NCI-H2081 (cell line): ENCODE measurements around the gene GPI.
"Not testable (repeated sequence)": the region's sequence is repeated elsewhere in the genome, so short reads cannot be mapped to it uniquely, and the experiment has no call there.

Source experiments
- DNase-seq, 2 experiments: peaks; one replicate each; lab custom pipeline; 2025; lab: John Stamatoyannopoulos, UW

The GPI gene

DNA sequence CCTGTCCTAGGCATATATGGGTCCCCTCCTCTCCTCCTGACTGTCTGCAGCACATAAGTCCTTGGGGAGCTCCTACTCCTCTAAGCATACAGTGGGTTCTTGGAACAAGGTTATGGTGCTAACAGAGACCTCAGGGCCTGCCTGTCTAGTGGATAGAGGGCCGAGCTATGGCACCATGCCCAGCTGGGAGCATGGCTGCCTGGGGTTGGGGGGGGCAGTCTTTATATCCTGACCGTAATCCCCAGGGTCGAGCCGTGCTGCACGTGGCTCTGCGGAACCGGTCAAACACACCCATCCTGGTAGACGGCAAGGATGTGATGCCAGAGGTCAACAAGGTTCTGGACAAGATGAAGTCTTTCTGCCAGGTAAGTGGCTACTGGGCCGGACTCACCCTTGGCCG is 3.3 kb downstream of the GPI start:
- no peak for DNase-seq

GRCh38 chr19:34369166-34369565 is 4.2 kb downstream of the GPI start:
- DNase-seq: not testable (repeated sequence)

GRCh38 chr19:34370117-34370516 is 5.1 kb downstream of the GPI start:
- DNase-seq: no peak

- no peak for DNase-seq
Observed at GRCh38 chr19:34370983-34371382, 6.0 kb downstream of the GPI start.

GRCh38 chr19:34373601-34374288 is 8.7 kb downstream of the GPI start:
- no peak for DNase-seq

GRCh38 chr19:34375598-34375997 is 10.6 kb downstream of the GPI start:
- no peak for DNase-seq

- no peak for DNase-seq
Observed at GRCh38 chr19:34380639-34381241, 15.7 kb downstream of the GPI start.

GRCh38 chr19:34381399-34382251 is 16.6 kb downstream of the GPI start:
- no peak for DNase-seq

- DNase-seq: no peak
Observed at GRCh38 chr19:34382471-34382870, 17.5 kb downstream of the GPI start.

- no peak for DNase-seq
Observed at GRCh38 chr19:34383599-34383998, 18.6 kb downstream of the GPI start.

- DNase-seq: no peak
Observed at GRCh38 chr19:34386645-34387445, 21.8 kb downstream of the GPI start.

DNA sequence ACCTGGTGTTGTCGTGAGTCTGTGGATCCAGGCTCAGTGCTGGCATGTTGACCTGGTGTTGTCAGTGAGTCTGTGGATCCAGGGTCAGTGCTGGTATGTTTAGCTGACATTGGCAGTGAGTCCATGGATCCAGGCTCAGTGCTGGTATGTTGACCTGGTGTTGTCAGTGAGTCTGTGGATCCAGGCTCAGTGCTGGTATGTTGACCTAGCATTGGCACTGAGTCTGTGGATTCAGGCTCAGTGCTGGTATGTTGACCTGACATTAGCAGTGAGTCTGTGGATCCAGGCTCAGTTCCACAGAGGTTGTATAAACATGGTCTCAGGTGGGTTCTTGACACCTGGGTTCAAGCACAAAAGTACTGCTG is 22.4 kb downstream of the GPI start:
- no peak for DNase-seq

- DNase-seq: not testable (repeated sequence)
Observed at GRCh38 chr19:34388745-34389144, 23.7 kb downstream of the GPI start.

DNA sequence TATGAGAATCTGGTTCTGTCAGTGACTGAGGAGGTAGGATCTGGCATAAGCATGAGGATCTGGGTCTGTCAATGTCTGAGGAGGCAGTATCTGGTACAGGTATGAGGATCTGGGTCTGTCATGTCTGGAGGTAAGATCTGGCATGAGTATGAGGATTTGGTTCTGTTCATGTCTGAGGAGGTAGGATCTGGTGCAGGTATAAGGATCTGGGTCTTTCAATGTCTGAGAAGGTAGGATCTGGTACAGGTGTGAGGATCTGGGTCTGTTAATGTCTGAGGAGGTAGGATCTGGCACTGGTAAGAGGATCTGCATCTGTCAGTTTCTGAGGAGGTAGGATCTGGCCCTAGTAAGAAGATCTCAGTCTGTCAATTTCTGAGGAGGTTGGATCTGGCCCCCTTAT is 26.8 kb downstream of the GPI start:
- DNase-seq: no peak

GRCh38 chr19:34393031-34393430 is 28.0 kb downstream of the GPI start:
- DNase-seq: no peak

DNA sequence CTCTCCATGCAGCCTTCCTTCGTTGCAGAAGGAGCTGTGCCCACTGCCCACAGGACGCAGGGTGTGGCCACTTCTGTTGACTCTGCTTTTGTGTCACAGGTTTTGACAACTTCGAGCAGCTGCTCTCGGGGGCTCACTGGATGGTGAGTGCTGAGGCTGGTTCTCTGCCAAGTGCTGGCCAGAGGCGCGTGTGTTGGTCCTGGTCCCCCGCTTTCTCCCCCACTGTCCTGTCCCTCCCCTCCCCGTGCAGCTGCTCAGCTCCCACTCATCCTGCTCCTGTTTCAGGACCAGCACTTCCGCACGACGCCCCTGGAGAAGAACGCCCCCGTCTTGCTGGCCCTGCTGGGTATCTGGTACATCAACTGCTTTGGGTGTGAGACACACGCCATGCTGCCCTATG is 28.6 kb downstream of the GPI start:
- DNase-seq: peak in 1 of 2 experiments; percentile 3

- no peak for DNase-seq
Observed at GRCh38 chr19:34397853-34398252, 32.9 kb downstream of the GPI start.

DNA sequence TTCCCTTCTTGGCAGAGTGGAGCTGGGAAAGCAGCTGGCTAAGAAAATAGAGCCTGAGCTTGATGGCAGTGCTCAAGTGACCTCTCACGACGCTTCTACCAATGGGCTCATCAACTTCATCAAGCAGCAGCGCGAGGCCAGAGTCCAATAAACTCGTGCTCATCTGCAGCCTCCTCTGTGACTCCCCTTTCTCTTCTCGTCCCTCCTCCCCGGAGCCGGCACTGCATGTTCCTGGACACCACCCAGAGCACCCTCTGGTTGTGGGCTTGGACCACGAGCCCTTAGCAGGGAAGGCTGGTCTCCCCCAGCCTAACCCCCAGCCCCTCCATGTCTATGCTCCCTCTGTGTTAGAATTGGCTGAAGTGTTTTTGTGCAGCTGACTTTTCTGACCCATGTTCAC is 34.9 kb downstream of the GPI start:
- no peak for DNase-seq

- DNase-seq: not testable (repeated sequence)
Observed at GRCh38 chr19:34400844-34401243, 35.8 kb downstream of the GPI start.

DNA sequence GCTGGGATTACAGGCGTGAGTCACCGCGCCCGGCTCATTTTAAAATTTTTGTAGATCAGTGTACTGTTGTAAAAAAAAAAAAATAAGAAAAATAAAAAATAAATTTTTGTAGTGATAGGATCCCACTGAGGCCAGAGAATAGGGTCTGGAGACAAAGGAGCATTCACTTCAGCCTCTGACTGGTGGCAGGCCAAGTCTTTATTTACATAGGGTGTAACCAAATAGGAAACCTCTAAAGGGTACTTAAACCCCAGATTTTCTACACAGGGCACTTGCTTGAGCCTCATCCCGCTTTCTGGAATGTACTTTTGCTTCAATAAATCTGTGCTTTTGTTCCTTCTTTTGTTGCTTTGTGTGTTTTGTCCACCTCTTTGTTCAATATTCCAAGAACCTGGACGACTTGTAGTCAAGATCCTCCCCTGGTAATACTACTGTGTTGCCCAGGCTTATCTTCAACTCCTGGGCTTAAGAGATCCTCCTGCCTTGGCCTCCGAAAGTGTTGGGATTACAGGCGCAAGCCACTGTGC is 37.1 kb downstream of the GPI start:
- DNase-seq: peak in 1 of 2 experiments; percentile 16

DNA sequence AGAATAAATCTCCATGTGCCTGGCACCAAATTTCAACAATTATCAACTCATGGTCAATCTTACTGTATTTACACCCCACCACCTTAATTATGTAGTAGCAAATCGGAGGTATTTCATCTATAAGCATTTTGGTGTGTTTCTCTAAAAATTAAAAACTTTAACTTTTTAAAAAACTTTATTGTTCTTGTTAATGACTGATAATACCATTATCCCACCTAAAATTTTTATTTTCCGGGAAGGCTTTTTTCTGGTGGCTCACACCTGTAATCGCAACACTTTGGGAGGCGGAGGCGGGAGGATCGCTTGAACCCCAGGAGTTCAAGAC is 38.8 kb downstream of the GPI start:
- DNase-seq: no peak
